Anterior cingulate cortex (tissue), 58 donors: Measurements from ENCODE around the gene STRADB.
"Not testable (repeated sequence)": the region's sequence is repeated elsewhere in the genome, so short reads cannot be mapped to it uniquely, and the experiment has no call there.

Source experiments
- DNase-seq, 58 donors: peaks; one replicate each; lab custom pipeline; 2025; lab: John Stamatoyannopoulos, UW

STRADB gene

DNA sequence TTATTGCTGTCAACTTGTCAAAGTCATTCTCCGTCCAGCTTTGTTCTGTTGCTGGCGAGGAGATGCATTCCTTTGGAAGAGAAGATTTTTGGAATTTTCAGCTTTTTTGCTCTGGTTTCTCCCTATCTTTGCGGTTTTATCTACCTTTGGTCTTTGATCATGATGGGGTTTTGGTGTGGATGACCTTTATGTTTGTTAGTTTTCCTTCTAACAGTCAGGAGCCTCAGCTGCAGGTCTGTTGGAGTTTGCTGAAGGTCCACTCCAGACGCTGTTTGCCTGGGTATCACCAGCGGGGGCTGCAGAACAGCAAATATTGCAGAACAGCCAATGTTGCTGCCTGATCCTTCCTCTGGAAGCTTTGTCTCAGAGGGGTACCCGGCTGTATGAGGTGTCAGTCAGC lies 21.7 kb upstream of the STRADB start:
- not testable (repeated sequence) for DNase-seq

DNA sequence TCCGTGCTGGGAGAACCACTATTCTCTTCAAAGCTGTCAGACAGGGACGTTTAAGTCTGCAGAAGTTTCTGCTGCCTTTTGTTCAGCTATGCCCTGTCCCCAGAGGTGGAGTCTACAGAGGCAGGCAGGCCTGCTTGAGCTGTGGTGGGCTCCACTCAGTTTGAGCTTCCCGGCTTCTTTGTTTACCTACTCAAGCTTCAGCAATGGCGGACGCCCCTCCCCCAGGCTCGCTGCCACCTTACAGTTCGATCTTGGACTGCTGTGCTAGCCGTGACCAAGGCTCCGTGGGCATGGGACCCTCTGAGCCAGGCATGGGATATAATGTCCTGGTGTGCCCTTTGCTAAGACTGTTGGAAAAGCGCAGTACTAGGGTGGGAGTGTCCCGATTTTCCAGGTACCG lies 21.2 kb upstream of the STRADB start:
- DNase-seq = not testable (repeated sequence)

DNA sequence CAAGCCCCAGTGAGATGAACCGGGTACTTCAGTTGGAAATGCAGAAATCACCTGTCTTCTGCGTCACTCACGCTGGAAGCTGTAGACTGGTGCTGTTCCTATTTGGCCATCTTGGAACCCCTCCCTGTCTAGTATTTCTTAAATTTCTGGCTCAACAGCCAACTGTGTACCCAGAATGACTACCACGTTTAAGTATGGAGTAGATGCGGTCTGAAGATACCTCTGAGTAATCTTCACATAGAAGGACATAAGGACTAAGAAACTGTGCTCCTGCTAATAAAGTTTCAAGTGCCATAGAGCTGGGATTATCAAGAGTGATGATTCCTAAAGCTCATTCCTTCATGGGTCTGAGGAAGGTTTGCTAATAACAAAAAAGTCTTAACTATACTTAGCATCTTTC lies 20.7 kb upstream of the STRADB start:
- DNase-seq = no peak

DNA sequence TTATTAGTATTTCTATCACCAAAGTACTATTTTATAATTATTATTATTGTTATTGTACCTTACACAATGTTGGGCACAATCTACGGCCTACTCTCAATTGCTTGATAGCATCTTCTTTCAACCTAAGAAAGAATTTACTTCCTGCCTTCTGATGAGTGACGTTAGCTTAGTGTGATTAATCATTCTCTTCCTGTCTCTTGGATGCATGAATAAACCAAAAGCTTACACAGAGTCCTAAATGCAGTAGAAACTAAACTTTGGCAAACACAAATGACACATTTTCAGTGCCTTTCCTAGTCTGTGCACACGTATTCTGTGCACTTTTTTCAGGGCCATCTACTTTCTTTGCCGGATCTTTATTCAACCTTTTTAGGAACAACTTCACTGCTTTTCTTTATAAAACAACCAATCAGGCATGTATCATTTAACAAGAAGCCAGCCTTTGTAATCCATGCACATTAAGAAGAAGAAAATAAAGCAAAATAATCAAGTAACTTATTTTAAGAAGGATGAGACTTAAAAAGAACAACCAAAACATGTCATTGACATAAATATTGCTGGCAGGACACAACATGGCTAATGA lies 19.4 kb upstream of the STRADB start:
- DNase-seq = peak in 1 of 58 donors; percentile 37

DNA sequence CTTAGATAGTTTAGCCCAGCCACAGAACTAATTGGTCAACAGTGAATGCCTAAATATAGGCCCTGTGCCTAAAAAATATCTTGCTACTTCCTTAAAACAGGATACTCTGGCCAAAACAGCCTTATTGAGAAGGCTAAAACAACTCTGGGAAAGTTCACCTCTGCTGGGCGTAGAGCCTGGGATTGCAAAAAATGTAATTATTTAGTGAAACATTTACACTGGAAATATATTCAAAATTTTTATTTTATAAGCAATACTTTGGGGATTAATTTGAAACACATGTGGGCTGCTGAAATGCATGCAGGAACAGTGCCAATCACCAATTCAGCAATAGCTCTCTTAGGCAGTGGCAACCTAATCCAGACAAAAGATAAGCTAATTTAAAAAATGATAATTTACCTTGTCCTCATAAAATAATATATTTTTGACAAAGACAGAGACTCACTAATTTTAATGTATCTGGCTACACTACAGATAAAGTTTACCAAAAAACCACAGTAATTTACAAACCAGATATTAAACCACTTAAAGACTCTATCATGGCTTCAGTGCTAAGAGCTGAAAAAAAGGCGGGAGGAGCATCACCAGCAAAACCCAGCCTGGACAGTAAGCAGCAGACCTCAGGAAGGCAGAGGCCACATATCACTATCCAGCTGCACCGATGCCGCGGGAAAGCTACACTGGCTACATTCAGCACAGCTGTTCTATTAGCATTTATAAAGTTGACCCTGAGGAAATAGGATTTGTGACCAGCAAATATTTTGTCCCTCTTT lies 18.7 kb upstream of the STRADB start:
- DNase-seq = peak in 1 of 58 donors; percentile 37

DNA sequence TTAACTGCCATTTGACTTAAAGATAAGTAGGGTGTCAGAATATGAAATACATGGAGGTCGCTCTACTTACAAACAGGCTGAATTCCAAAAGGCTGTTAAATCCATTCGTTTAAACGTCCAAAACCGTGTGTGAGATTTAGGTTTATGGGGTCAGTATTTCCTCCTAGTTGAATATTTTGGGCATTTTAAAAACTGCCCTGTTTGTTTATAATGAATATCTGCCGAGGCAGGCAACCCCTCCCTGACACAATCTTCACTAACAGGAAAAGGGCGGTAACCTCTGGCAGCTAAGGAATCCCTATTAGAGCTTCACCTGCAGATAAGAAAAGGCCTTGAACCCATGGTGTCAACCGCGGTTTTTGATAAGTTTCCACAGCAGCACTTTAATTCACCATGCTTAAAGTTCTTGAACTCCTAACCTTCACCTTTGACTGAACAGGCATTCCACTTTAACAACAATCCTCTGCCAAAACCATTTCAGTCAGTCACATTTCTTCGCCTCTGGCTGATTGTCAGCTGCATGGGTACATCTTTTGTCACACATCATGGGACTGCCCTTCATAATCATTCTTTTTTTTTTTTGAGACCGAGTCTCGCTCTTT lies 18.0 kb upstream of the STRADB start:
- DNase-seq = no peak

DNA sequence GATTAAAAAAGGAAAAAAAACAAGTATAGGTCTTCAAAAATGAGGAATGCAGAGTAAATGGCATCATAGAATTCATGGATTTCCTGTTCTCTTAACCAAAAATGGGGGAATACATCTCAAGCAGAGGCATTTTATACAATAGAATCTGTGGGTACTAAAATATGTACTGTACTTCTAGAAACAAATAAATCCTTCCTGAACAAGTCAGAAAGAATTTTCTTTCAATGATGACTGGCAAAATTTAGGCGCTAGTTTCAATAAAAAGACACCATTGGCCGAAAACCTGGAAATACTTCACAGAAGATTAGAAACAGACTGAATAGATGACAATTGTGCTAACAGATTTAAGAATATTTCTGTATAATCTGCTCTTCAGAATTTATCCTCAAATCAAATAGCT lies 15.4 kb upstream of the STRADB start:
- no peak for DNase-seq

DNA sequence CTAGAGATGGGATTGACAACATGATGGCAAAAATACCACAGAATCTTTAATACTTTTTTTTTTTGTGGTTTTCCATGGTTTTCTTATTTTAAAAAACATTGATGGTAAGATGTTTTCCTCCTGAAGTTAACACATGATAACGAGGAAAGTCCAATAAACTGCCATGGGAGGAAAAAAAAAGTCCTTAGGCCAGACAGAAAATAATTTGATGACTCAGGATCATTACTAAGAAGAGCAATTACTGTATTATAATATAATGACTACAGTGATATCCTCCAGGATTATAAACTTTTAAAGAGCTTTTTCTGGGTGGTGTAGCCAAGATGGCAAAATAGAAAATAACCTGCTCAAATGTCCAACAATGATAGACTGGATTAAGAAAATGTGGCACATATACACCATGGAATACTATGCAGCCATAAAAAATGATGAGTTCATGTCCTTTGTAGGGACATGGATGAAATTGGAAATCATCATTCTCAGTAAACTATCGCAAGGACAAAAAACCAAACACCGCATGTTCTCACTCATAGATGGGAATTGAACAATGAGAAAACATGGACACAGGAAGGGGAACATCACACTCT lies 12.1 kb upstream of the STRADB start:
- not testable (repeated sequence) for DNase-seq

DNA sequence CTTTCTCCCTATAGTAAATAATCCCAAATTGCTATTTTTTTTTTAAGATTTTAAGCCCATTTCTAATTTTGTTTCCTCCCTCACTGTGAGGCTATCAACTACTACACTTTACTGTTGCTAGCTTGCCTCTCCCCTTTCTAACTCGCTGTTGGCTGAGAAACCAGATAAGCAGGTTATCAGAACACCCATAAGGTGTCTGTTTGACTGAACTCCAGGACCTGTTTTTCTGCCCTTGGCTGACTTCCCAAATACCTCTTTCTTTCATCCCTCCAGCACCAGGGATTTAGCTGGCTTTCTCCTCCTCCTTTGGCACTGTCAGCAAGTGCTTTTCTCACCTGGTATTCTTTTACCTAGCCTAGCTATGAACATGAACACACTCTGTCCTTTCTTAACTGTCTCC lies 11.4 kb upstream of the STRADB start:
- no peak for DNase-seq

DNA sequence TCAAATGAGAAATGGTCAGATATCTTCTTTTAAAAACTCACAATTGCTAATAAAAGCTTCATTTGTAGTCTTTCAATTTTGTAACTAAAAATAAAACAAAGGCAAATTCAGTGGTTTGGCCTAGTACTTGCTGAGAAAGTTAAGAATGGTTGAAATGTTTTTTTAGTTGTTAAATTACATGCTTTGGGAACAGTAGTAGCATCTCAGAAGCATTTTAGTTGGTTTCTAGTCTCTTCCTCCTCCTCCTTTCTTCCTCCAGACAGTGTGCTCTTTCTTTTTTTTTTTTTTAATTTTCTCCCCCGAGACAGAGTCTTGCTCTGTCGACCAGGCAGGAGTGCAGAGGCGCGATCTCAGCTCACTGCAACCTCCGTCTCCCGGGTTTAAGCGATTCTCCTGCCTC lies 10.1 kb upstream of the STRADB start:
- no peak for DNase-seq

DNA sequence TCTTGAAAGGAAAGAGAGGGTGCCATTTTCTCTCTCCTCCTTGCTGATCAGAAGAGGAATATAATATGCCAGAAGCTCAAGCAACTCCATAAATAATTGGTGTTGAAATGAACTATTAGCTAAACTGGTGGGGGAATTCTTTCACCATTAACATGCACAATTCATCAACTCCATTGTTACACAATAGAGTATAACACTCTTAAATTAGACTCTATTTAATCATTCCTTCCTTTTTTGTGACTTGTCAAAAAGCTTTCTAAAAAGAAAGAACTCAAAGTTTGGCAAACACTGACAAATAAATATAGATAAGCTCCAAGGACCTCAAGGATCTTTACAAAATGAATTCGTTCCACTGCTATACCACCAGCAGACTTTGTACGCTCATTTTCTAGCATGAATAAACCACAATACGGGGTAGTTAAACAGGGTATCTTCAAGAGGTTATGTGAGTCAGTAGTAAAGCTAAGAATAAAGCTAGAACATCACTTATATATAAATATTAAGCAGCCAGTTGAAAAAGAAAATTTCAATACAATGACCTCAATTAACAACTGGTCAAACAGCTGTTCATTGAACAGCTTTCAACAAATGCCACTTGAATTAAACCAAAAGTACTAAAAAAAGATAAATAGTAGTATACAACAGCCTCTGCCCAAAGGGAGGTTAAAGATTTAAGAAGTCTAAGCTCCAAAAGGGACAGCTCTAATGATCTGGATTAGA lies 6.6 kb upstream of the STRADB start:
- DNase-seq = no peak

DNA sequence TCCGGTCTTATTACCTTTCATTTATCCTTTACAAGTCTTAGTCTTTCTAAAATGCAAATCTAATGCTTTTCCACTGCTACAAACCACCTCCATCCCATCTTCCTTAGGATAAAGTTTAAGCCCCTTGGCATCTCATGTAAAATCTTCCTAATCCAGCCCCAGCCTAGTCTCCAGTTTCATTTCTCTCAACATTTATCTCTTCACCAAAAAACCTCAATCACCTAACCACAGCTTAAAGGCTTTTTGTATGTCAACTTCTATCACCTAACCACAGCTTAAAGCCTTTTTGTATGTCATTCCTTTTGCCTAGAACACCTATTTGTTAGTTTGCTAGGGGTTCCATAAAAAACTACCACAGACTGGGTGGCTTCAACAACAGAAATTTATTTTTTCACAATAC lies 4.5 kb upstream of the STRADB start:
- no peak for DNase-seq

DNA sequence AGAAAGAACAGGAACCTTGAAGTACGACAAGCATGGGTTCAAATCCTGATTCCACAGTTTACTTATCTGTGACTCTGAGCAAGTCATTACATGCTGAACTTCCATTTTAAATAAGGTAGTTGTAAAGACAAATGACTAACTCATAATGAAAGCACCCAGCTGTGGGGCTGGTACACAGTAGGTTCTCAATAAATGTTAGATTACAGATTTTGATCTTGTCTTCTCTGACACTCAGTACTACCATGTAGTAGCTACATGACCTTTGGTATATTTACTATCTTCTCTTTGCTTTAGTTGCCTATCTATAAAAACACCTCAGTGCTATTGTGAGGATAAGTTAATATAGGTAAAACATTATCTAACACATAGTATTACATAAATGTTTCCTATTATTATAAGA lies 3.5 kb upstream of the STRADB start:
- no peak for DNase-seq

DNA sequence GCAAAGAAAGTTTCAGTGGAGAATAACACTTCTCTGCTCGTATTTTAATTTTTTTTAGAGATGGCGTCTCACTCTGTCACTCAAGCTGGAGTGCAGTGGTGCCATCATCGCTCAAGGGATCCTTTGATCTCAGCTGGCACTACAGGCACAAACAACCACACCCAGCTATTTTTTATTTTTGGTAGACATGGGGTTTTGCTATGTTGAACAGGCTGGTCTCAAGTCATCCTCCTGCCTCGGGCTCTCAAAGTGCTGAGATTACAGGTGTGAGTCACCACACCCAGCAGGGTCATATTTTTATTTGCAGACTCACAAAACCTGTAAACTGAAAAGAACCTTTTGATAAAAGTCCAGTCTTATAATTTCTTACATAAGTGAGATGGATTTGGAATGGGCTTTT lies 2.8 kb upstream of the STRADB start:
- no peak for DNase-seq

DNA sequence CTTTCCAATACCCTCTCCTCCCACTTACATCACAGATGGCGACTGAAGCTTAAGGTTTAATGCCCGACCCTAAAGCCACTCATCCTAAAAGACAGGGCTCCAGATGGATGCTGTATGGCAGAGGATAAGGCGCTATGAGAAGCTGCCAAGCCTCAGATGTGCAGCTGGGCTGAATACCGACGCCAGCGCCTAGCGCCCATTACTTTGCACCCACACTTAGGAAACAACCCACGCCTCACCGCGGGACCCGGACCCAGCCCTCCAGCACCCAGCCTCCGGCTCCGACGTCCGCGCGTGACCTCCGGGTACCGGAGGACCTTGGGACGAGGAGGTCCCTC lies 617 bp upstream of the STRADB start:
- peak in 4 of 58 donors; percentile 54 to 80 (median 72) for DNase-seq

DNA sequence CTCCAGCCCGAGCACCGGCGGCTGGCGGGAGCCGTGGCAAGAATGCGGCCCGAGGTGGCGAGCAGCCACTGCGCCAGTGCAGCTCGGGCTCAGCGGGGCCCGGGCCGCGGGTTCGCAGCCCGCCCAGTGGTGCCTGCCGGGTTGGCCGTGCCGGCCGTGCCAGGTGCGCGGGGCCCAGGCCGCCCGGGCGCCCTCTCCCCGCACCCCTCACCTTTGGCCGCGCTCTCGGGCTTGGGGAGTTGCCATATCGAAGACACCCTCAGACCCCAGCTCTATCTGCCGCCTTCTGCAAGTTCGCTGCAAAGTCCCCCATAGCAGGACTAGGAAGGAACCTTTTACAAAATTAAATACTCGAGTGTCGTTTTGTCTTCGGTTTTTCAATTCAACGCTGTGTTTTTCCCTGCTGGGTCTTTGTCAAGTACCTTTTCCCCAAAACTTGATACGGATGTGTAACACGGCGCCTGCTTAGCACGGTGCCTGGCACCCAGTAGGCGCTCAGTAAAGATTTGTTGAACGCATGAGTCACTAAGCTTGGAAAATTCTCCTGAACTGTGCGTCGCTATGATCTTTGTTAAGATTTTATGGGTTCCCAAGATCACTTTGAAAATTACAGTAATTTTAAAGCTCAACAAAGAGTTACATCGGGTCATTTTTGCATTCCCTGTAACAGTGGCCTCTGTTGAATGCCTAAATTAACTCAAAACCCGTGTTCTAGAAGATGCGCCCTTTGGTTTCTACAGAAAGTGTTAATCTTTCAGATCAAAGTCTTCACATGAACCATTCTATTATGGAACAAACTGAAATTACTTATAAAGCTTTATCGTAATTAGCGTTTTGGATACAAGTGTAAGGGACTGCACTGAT lies 750 bp downstream of the STRADB start:
- DNase-seq = peak in 6 of 58 donors; percentile 13 to 71 (median 62)

DNA sequence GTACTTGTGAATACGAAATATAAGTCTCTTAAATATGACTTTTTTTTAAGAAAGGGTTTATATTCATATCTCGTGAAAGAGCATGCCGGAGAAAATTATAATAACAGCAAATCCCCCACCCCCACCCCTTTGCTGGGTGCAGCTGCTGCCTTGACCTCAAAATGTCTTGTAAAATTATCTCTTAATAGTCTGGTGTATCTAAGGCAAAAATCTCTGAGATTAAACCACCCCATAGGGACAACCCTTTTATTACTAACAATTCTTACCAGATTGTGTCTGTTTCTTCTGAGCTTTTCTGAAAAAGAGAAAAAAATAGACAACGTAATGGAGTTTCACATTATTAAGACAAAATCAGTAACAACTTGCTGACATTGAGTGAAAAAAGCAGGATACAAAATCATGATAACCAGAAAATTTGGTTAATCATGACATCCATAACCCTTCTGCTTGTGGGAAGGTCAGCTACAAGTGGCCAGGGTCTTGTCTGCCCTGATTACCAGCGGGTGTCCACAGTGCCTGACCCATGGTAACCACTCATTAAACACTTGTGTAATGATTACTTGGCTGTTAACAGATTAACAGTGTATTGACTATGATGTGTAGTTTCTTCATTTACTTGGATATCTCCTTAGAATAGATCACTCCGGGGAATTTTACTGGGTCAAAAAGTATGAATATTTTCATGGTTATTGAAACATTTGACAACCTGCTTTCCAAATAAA lies 1.5 kb downstream of the STRADB start:
- no peak for DNase-seq

DNA sequence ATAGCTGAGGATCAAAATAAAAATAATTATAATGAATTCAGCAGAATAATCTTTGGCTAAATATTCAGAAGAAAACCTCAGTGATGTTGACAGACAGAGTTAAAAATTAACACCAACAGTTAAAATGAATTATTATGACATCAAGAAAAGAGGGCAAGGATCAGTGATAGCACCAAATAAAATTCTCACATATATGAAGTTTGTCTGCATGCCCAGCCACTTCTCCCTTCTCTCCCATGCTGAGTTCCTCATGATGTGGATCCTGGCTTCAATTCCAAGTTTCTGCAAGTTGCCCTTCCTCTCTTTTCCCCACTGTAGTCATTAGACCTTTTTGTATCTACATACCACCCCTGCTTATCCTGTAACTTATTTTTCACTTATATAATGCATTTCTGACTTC lies 6.8 kb downstream of the STRADB start:
- no peak for DNase-seq

DNA sequence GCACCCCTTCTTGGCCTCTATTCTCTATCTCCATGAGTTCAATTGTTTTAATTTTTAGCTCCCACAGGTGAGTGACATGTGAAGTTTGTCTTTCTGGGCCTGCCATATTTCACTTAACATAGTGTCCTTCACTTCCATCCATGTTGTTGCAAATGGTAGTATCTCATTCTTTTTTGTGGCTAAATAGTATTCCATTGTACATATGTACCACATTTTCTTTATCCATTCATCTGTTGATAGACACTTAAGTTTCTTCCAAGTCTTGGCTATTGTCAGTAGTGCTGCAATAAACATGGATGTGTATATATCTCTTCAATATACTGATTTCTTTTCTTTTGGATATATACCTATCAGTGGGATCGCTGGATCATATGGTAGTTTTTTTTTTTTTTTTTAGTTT lies 9.0 kb downstream of the STRADB start:
- no peak for DNase-seq
